ENCODE measurements around the gene CASZ1.

DNA sequence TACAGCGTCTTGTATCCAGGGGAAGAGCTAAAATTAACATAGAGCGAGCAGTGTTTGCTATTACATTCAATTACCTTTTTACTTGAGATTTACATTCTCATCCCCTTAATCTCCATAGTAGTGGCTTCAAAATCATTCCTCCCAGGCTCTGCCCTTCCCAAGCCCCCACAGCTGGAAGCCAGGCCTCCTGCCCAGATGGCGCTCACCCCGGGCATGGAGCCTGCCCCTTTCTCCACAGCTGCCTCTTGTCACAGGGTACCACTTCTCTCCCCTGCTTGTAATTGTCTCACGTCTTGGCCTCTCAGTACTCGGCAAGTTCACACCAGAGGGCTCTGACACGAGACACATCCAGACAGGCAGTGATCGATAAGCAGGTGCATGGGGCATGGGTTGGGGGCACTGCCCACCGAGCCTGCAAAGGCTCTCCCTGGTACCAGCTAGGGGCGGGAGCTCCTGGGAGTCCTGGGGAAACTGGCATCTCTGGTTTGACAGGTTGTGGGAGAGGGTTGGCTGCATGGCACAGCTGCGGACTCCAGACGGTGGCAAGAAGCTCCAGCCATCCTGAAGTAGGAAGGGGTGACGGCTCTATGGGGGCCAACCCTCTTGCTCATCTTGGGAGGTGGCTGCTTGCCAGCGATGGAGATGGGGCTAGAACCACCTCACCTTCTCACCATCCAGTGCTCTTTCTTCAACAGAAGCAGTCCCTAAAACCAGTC is 20.1 kb downstream of the CASZ1 start:
- TF ChIP-seq, protein P1, sequence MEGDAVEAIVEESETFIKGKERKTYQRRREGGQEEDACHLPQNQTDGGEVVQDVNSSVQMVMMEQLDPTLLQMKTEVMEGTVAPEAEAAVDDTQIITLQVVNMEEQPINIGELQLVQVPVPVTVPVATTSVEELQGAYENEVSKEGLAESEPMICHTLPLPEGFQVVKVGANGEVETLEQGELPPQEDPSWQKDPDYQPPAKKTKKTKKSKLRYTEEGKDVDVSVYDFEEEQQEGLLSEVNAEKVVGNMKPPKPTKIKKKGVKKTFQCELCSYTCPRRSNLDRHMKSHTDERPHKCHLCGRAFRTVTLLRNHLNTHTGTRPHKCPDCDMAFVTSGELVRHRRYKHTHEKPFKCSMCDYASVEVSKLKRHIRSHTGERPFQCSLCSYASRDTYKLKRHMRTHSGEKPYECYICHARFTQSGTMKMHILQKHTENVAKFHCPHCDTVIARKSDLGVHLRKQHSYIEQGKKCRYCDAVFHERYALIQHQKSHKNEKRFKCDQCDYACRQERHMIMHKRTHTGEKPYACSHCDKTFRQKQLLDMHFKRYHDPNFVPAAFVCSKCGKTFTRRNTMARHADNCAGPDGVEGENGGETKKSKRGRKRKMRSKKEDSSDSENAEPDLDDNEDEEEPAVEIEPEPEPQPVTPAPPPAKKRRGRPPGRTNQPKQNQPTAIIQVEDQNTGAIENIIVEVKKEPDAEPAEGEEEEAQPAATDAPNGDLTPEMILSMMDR (IDR thresholded peaks at IDR 0.05; ENCODE audit: insufficient read depth, low read length, poor library complexity, severe bottlenecking), result no peak
- TF ChIP-seq EZH2phosphoT487 (conservative IDR thresholded peaks at IDR 0.05; ENCODE audit: low read length), result no peak
